22Rv1 (cell line): ENCODE results near the gene FRMPD2.

Experiments used
- H3K27ac ChIP-seq: fragments of 450-650 bp; 2 replicates; pipeline ENCODE4 v1.5.1; 2017
- CTCF ChIP-seq: fragments of 450-650 bp; IDR thresholded peaks from 2 replicates; pipeline ENCODE4 v1.5.1; 2017; ENCODE audit warnings: mild to moderate bottlenecking
- ZFX ChIP-seq: fragments of 450-650 bp; IDR thresholded peaks from 2 replicates; pipeline ENCODE4 v1.6.1; 2017; ENCODE audit warnings: antibody characterized with exemption, borderline replicate concordance

FRMPD2 gene

GRCh38 chr10:48296576-48297098 is 22.1 kb upstream of the FRMPD2 start:
- H3K27ac ChIP-seq: no peak overlapping the region
- TF ChIP-seq CTCF (no peak), ZFX (no peak)

DNA sequence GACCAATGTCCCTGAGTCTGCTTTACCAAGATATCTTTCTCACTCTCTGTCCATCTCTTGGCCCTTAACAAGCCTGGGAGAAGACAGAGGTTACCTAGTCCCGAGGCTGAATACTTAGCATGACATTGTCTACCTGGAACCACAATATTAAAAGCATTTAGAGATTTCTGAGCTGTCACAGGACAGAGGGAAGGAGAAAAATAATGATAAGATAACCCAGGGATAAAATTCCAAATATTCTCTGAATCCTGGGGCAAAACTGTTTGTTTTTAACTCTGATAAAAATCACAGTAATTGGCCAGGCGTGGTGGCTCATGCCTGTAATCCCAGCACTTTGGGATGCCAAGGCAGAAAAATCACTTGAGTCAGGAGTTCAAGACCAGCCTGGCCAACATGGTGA is 19.9 kb upstream of the FRMPD2 start:
- TF ChIP-seq CTCF (no peak), ZFX (no peak)
- no peak overlapping the region for H3K27ac ChIP-seq

DNA sequence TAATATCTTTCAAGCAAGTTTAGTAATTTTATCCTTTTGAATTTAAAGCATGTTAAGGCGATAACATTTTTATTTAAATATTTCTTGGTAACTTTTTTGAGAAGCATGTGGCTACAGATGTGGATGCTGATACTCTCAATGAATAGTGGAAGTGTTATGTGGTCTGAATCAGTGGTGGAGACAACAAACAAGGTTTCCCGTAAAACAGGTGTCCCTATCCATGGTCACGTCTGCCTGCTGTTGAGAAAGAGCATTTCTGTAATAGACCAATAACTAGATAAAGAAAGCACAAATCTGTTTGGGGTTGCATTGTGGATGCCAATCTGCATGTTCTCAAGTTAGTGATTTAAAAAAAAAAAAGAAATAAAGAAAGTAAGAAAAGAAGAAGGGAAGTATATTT is 18.1 kb upstream of the FRMPD2 start:
- no peak overlapping the region for H3K27ac ChIP-seq
- TF ChIP-seq CTCF (no peak), ZFX (no peak)

- no peak overlapping the region for H3K27ac ChIP-seq
- TF ChIP-seq CTCF (no peak), ZFX (no peak)
These were observed 16.7 kb upstream of the FRMPD2 start for GRCh38 chr10:48291190-48291589.

GRCh38 chr10:48290286-48290685 is 15.8 kb upstream of the FRMPD2 start:
- TF ChIP-seq CTCF (no peak), ZFX (no peak)
- H3K27ac ChIP-seq: no peak overlapping the region

DNA sequence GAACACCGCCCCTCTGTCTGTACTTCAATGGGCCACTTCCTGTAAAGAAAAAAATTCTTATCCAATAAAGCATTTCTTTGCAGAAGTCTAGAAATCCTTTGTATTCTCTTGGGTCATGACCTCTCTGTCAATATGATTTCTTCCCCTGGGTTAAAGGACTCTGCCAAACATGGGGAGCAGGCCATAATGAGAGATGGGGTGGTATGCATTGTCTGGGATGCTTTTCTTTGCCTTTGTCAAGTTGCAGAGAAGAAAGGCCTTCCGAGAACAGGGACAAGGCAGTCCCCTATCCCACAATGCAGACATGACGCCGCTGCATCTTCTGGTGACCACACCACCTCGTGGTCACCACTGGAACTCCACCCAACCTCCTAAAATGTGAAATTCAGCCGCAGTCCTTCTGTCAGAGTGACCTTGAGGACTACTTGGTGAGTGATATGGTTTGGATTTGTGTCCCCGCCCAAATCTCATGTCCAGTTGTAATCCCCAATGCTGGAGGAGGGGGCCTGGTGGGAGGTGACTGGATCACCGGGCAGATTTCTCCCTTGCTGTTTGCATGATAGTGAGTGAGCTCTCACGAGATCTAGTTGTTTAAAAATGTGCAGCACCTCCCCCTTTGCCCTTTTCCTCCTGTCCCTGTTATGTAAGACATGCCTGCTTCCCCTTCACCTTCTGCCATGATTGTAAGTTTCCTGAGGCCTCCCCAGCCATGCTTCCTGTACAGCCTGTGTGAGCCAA is 15.2 kb upstream of the FRMPD2 start:
- no peak overlapping the region for H3K27ac ChIP-seq

More for the DNA sequence above, 15.2 kb upstream of the FRMPD2 start:
- TF ChIP-seq ZFX (no peak), CTCF (peak; percentile 89)
